GM06990 (cell line): ENCODE results near the gene KIF1B.

Experiments
- DNase-seq: peaks from one replicate; pipeline ENCODE4 v3.0.0-alpha.2; 2011; ENCODE audit not compliant: insufficient read length; ENCODE audit errors: extremely low read depth
- H3K27me3 ChIP-seq: replicated peaks from 2 replicates; pipeline ENCODE4 v1.6.0; 2011; ENCODE audit warnings: low read length; ENCODE audit not compliant: control insufficient read depth, insufficient read depth
- H3K36me3 ChIP-seq: 2 replicates; pipeline ENCODE4 v1.5.1; 2011; ENCODE audit warnings: low read length; ENCODE audit not compliant: control insufficient read depth, insufficient read depth
- H3K4me3 ChIP-seq: replicated peaks from 2 replicates; pipeline ENCODE4 v1.5.1; 2011; ENCODE audit warnings: low read depth, mild to moderate bottlenecking, control low read depth, low read length
- CTCF ChIP-seq: IDR thresholded peaks from 2 replicates; pipeline ENCODE4 v1.5.1; 2011; ENCODE audit warnings: low read length, control low read depth, mild to moderate bottlenecking, inconsistent platforms; ENCODE audit not compliant: insufficient read depth, poor library complexity, severe bottlenecking

Gene KIF1B

GRCh38 chr1:10209905-10210810, at the start of gene KIF1B:
TSS of gene KIF1B (plus strand) at chr1:10210570. CDS start at chr1:10232329, 21,759 bp downstream.
- H3K27me3 ChIP-seq = no peaks in the 10 kb centered on the region
- peak within 1 kb of the TSS; percentile 79 for H3K4me3 ChIP-seq
- peak; percentile 97 for TF ChIP-seq CTCF
- H3K36me3 ChIP-seq = no peaks in the 10 kb centered on the region
- DNase-seq = peak; percentile 98

- DNase-seq = no peak
- TF ChIP-seq CTCF = no peak
- Histone ChIP-seq H3K36me3 (peaks cover 7% of the 10 kb centered on the region), H3K27me3 (no peaks in the 10 kb centered on the region), H3K4me3 (no peak overlapping the region)
These were observed 49.4 kb upstream of the KIF1B start for GRCh38 chr1:10160907-10161490.

- TF ChIP-seq CTCF = no peak
- DNase-seq = no peak
These were observed 48.7 kb upstream of the KIF1B start for GRCh38 chr1:10161541-10162290.

GRCh38 chr1:10168912-10169514, 41.4 kb upstream of the KIF1B start:
- Histone ChIP-seq H3K27me3 (no peaks in the 10 kb centered on the region), H3K4me3 (no peak overlapping the region), H3K36me3 (peaks cover 19% of the 10 kb centered on the region)
- DNase-seq = no peak
- no peak for TF ChIP-seq CTCF

More at GRCh38 chr1:10161541-10162290, 48.7 kb upstream of the KIF1B start:
- peaks cover 9% of the 10 kb centered on the region for H3K36me3 ChIP-seq
- H3K27me3 ChIP-seq = no peaks in the 10 kb centered on the region
- no peak overlapping the region for H3K4me3 ChIP-seq

GRCh38 chr1:10170239-10170574, 40.2 kb upstream of the KIF1B start:
- Histone ChIP-seq H3K27me3 (no peaks in the 10 kb centered on the region), H3K36me3 (peaks cover 15% of the 10 kb centered on the region), H3K4me3 (no peak overlapping the region)
- DNase-seq = peak; percentile 60
- no peak for TF ChIP-seq CTCF
